A549 (cell line): ENCODE data around the gene KAT6B. TPM values are rescaled to one million over a fixed set of nuclear protein-coding genes. Genes with fewer than 3 reads are reported as not detected.

Source experiments
- ATAC-seq, 2 experiments: fragments of 200-7000 bp in 1 of 2; fragments of >200 bp in 1 of 2; cut with Nextera tagmentation in 1 of 2; cut with Tn5 transposase in 1 of 2; 3 replicates each; pipeline versions ENCODE4 v1.8.0 to v1.9.1; 2018 to 2020; ENCODE audit warnings: mild to moderate bottlenecking in 1 of 2, moderate library complexity in 1 of 2
- CTCF ChIA-PET: fragments of 300-600 bp; sonication (Branson Sonifier 250); formaldehyde crosslinking; extraction: SDS; loops from one replicate; lab custom pipeline; 2021; ENCODE audit warnings: antibody characterized with exemption, inconsistent platforms; lab: Yijun Ruan, JAX
- POLR2A ChIA-PET: fragments of 350-600 bp; formaldehyde crosslinking; extraction: SDS; loops from one replicate; lab custom pipeline; 2021; ENCODE audit warnings: antibody characterized with exemption, inconsistent platforms; lab: Yijun Ruan, JAX
- DNase-seq, 2 experiments: peaks; one replicate each; pipeline versions ENCODE4 v3.0.0 to v3.0.0-alpha.2; 2011 to 2016; ENCODE audit warnings: low read depth in 1 of 2, low spot score in 1 of 2
- FAIRE-seq: peaks from 2 replicates; lab custom pipeline; 2011; peaks lifted over from hg19 to GRCh38; lab: Jason Lieb, UNC
- H3K27ac ChIP-seq, 2 experiments: fragments of >200 bp; sonication (Bioruptor Twin); formaldehyde crosslinking; 3 replicates each; pipeline ENCODE4 v1.5.1; 2016 to 2017
- H3K4me1 ChIP-seq: fragments of >200 bp; sonication (Bioruptor Twin); formaldehyde crosslinking; 3 replicates; pipeline ENCODE4 v1.6.1; 2016
- H3K4me2 ChIP-seq: fragments of >200 bp; sonication (Bioruptor Twin); formaldehyde crosslinking; 3 replicates; pipeline ENCODE4 v1.6.1; 2016
- H3K4me3 ChIP-seq: fragments of >200 bp; sonication (Bioruptor Twin); formaldehyde crosslinking; 3 replicates; pipeline ENCODE4 v1.5.1; 2016
- H3K9me3 ChIP-seq: fragments of >200 bp; sonication (Bioruptor Twin); formaldehyde crosslinking; 3 replicates; pipeline ENCODE4 v1.6.1; 2016
- BCL3 ChIP-seq: fragments of >200 bp; sonication (Bioruptor Twin); formaldehyde crosslinking; IDR thresholded peaks from 3 replicates; pipeline ENCODE4 v1.6.1; 2016
- CBX2 ChIP-seq: fragments of 200-600 bp; sonication (generic); IDR thresholded peaks from 2 replicates; pipeline ENCODE4 v1.6.1; 2016; ENCODE audit warnings: low read depth, mild to moderate bottlenecking, borderline replicate concordance
- CEBPB ChIP-seq, 2 experiments: fragments of >200 bp in 1 of 2; sonication (Bioruptor Twin) in 1 of 2; formaldehyde crosslinking in 1 of 2; IDR thresholded peaks; 2 replicates each; pipeline ENCODE4 v1.6.1; 2012 to 2016
- CHD4 ChIP-seq: fragments of 200-600 bp; sonication (generic); IDR thresholded peaks from 2 replicates; pipeline ENCODE4 v1.6.1; 2016; ENCODE audit warnings: antibody characterized with exemption, mild to moderate bottlenecking, borderline replicate concordance
- CTCF ChIP-seq: fragments of >200 bp; sonication (Bioruptor Twin); formaldehyde crosslinking; IDR thresholded peaks from 3 replicates; pipeline ENCODE4 v1.5.1; 2016
- EP300 ChIP-seq, 2 experiments: fragments of >200 bp; sonication (Bioruptor Twin); formaldehyde crosslinking; IDR thresholded peaks; 2 replicates in 1 of 2; 3 replicates in 1 of 2; pipeline ENCODE4 v1.6.1; 2016 to 2017
- FOSB ChIP-seq: fragments of 250-450 bp; sonication (Bioruptor Pico); IDR thresholded peaks from 2 replicates; pipeline ENCODE4 v1.5.0; 2020; ENCODE audit warnings: mild to moderate bottlenecking, moderate library complexity
- FOSL2 ChIP-seq, 2 experiments: fragments of 450-650 bp in 1 of 2; fragments of >200 bp in 1 of 2; sonication (Bioruptor Twin) in 1 of 2; formaldehyde crosslinking; IDR thresholded peaks; 2 replicates each; pipeline versions ENCODE4 v1.5.0 to v1.6.1; 2016 to 2020; ENCODE audit warnings: mild to moderate bottlenecking in 1 of 2, moderate library complexity in 1 of 2
- FOXS1 ChIP-seq: fragments of 250-450 bp; sonication (Bioruptor Pico); IDR thresholded peaks from 2 replicates; pipeline ENCODE4 v1.5.0; 2020; ENCODE audit warnings: mild to moderate bottlenecking, moderate library complexity
- HDAC2 ChIP-seq: fragments of 200-600 bp; sonication (generic); IDR thresholded peaks from 2 replicates; pipeline ENCODE4 v1.6.1; 2016
- HOXB13 ChIP-seq: fragments of 250-450 bp; sonication (Bioruptor Pico); IDR thresholded peaks from 2 replicates; pipeline ENCODE4 v1.5.0; 2020; ENCODE audit warnings: low read depth, mild to moderate bottlenecking, moderate library complexity
- HOXB5 ChIP-seq: fragments of 250-450 bp; sonication (Bioruptor Pico); IDR thresholded peaks from 2 replicates; pipeline ENCODE4 v1.5.0; 2020; ENCODE audit warnings: mild to moderate bottlenecking, moderate library complexity
- JUN ChIP-seq, 2 experiments: fragments of >200 bp; sonication (Bioruptor Twin); formaldehyde crosslinking; IDR thresholded peaks; 2 replicates in 1 of 2; 3 replicates in 1 of 2; pipeline ENCODE4 v1.6.1; 2016 to 2017
- MAZ ChIP-seq: fragments of 150-350 bp; IDR thresholded peaks from 2 replicates; pipeline ENCODE4 v1.6.1; 2014; ENCODE audit warnings: antibody characterized with exemption, low read depth, low read length, borderline replicate concordance
- MYC ChIP-seq: IDR thresholded peaks from 2 replicates; pipeline ENCODE4 v1.6.1; 2012; ENCODE audit warnings: mild to moderate bottlenecking, inconsistent platforms, low read length, improper control_type of control experiment, borderline replicate concordance
- NFE2L2 ChIP-seq: fragments of 150-350 bp; conservative IDR thresholded peaks from 2 replicates; pipeline ENCODE4 v1.6.1; 2014; ENCODE audit warnings: low read length
- NPAS2 ChIP-seq: fragments of 250-450 bp; sonication (Bioruptor Pico); IDR thresholded peaks from 2 replicates; pipeline ENCODE4 v1.8.0; 2022; ENCODE audit warnings: mild to moderate bottlenecking, moderate library complexity, borderline replicate concordance
- NR3C1 ChIP-seq: fragments of >200 bp; sonication (Bioruptor Twin); formaldehyde crosslinking; IDR thresholded peaks from 3 replicates; pipeline ENCODE4 v1.6.1; 2017
- PBX3 ChIP-seq: IDR thresholded peaks from 2 replicates; pipeline ENCODE4 v1.6.1; 2012
- PHF8 ChIP-seq: fragments of 200-600 bp; sonication (generic); IDR thresholded peaks from 2 replicates; pipeline ENCODE4 v1.6.1; 2016; ENCODE audit warnings: low read depth, mild to moderate bottlenecking, antibody characterized with exemption, moderate library complexity, borderline replicate concordance
- POLR2A ChIP-seq: IDR thresholded peaks from 2 replicates; pipeline ENCODE4 v1.6.1; 2012; ENCODE audit warnings: mild to moderate bottlenecking, low read length
- POLR2AphosphoS2 ChIP-seq: conservative IDR thresholded peaks from 2 replicates; pipeline ENCODE4 v1.6.1; 2012; ENCODE audit warnings: low read length, improper control_type of control experiment, inconsistent platforms
- RARB ChIP-seq: fragments of 250-450 bp; sonication (Bioruptor Pico); IDR thresholded peaks from 2 replicates; pipeline ENCODE4 v1.8.0; 2021; ENCODE audit warnings: mild to moderate bottlenecking, moderate library complexity
- REST ChIP-seq: fragments of 200-600 bp; sonication (generic); IDR thresholded peaks from 2 replicates; pipeline ENCODE4 v1.6.1; 2016; ENCODE audit warnings: antibody characterized with exemption, mild to moderate bottlenecking, moderate library complexity
- RFX5 ChIP-seq: fragments of 450-650 bp; IDR thresholded peaks from 2 replicates; pipeline ENCODE4 v1.7.1; 2014; ENCODE audit warnings: antibody characterized with exemption, mild to moderate bottlenecking, moderate library complexity
- RNF2 ChIP-seq: fragments of 200-600 bp; sonication (generic); IDR thresholded peaks from 2 replicates; pipeline ENCODE4 v1.6.1; 2016; ENCODE audit warnings: low read depth, mild to moderate bottlenecking, antibody characterized with exemption, moderate library complexity, borderline replicate concordance
- SREBF2 ChIP-seq: fragments of 450-650 bp; IDR thresholded peaks from 2 replicates; pipeline ENCODE4 v1.6.1; 2014; ENCODE audit warnings: mild to moderate bottlenecking, moderate library complexity
- TP53 ChIP-seq: fragments of 250-450 bp; sonication (Bioruptor Pico); IDR thresholded peaks from 2 replicates; pipeline ENCODE4 v1.5.0; 2021; ENCODE audit warnings: mild to moderate bottlenecking, moderate library complexity
- ZNF302 ChIP-seq: fragments of 250-450 bp; sonication (Bioruptor Pico); IDR thresholded peaks from 2 replicates; pipeline ENCODE4 v1.9.0; 2021; ENCODE audit warnings: inconsistent platforms, mild to moderate bottlenecking, moderate library complexity
- ZSCAN20 ChIP-seq: fragments of 250-450 bp; sonication (Bioruptor Pico); IDR thresholded peaks from 2 replicates; pipeline ENCODE4 v1.8.0; 2022; ENCODE audit warnings: mild to moderate bottlenecking, moderate library complexity
- WGBS: methylation state at CpG from one replicate; pipeline ENCODE4 v1.1.6; 2017; ENCODE audit errors: missing lambda C conversion rate; 5-methylcytosine and 5-hydroxymethylcytosine counted together
- polyA plus RNA-seq, 4 experiments: library from polyadenylated mRNA; depleted of rRNA in 3 of 4; stranded (reverse); fragments of >200 nt; fragmentation: RNase III in 1 of 4; extraction: RNeasy Plus Mini Kit Qiagen cat#74134 plus additional on column Dnase treatment in 1 of 4; gene quantifications; 2 replicates in 3 of 4; 3 replicates in 1 of 4; pipeline ENCODE4 v1.2.3, GENCODE V29; 2011 to 2017
- TF ChIP-seq, protein P1 (sequence below): fragments of 450-650 bp; IDR thresholded peaks from 2 replicates; pipeline ENCODE4 v1.6.1; 2014; ENCODE audit warnings: antibody characterized with exemption
- TF ChIP-seq, protein P2 (sequence below): IDR thresholded peaks from 2 replicates; pipeline ENCODE4 v1.6.1; 2012

KAT6B gene
- polyA plus RNA-seq, 2 of the 4 experiments (the other 2 are of a cell fraction): 5.6 to 5.7 TPM

GRCh38 chr10:74825371-74826141 lies 844 bp upstream of the KAT6B start:
- WGBS: 0% methylated on average over 10 of the region's 89 CpGs
- Histone ChIP-seq H3K4me2 (peak overlapping the region; percentile 92), H3K4me1 (peaks cover 26% of the 10 kb centered on the region), H3K4me3 (peak overlapping the region; percentile 97), H3K9me3 (no peaks in the 10 kb centered on the region), H3K27ac (peak overlapping the region; percentile 97 to 98)
- ChIA-PET POLR2A (interaction anchor here (0.6 to 1.1 kb wide), 10 partner anchors 12 to 1306 kb away, joined by 3 to 7 read pairs (median 4); partner anchors contain the start of gene VDAC2), CTCF (interaction anchor here (0.6 kb wide), 2 partner anchors 25 to 179 kb away, joined by 3 read pairs; no protein-coding TSS in a partner anchor)
- peak; percentile 52 to 69 for ATAC-seq
- no peak for FAIRE-seq
- DNase-seq: peak in 1 of 2 experiments; percentile 67
- TF ChIP-seq ZSCAN20 (CRISPR knock-in tag): no peak
- TF ChIP-seq CBX2: no peak
- no peak for TF ChIP-seq RFX5
- TF ChIP-seq, protein P1, sequence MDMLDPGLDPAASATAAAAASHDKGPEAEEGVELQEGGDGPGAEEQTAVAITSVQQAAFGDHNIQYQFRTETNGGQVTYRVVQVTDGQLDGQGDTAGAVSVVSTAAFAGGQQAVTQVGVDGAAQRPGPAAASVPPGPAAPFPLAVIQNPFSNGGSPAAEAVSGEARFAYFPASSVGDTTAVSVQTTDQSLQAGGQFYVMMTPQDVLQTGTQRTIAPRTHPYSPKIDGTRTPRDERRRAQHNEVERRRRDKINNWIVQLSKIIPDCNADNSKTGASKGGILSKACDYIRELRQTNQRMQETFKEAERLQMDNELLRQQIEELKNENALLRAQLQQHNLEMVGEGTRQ: no peak
- TF ChIP-seq REST: no peak
- no peak for TF ChIP-seq PBX3
- TF ChIP-seq MYC: no peak
- TF ChIP-seq FOSL2 (IDR thresholded peaks at IDR 0.05): no peak
- no peak for TF ChIP-seq FOSL2 (CRISPR knock-in tag; IDR thresholded peaks at IDR 0.05)
- no peak for TF ChIP-seq HDAC2
- TF ChIP-seq CHD4: no peak
- no peak for TF ChIP-seq EP300 (IDR thresholded peaks at IDR 0.05)
- TF ChIP-seq POLR2A: peak; percentile 40
- TF ChIP-seq, protein P2, sequence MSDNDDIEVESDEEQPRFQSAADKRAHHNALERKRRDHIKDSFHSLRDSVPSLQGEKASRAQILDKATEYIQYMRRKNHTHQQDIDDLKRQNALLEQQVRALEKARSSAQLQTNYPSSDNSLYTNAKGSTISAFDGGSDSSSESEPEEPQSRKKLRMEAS: peak; percentile 90
- no peak for TF ChIP-seq NFE2L2
- no peak for TF ChIP-seq ZNF302 (CRISPR knock-in tag)
- no peak for TF ChIP-seq CTCF
- no peak; the same call in 2 of the 3 replicates for TF ChIP-seq BCL3
- no peak for TF ChIP-seq RNF2
- TF ChIP-seq FOXS1 (CRISPR knock-in tag): no peak
- no peak for TF ChIP-seq POLR2AphosphoS2
- no peak for TF ChIP-seq FOSB
- TF ChIP-seq NR3C1: no peak
- peak in 1 of 2 experiments; percentile 26; a peak in 2 of 5 replicates for TF ChIP-seq JUN (IDR thresholded peaks at IDR 0.05)
- TF ChIP-seq PHF8: peak; percentile 42
- peak; percentile 32; the same call in 1 of the 2 replicates for TF ChIP-seq NPAS2 (CRISPR knock-in tag)
- no peak for TF ChIP-seq MAZ
- no peak for TF ChIP-seq TP53 (CRISPR knock-in tag)
- no peak for TF ChIP-seq CEBPB (IDR thresholded peaks at IDR 0.05)
- TF ChIP-seq RARB (CRISPR knock-in tag): no peak
- no peak for TF ChIP-seq HOXB13
- no peak for TF ChIP-seq HOXB5 (CRISPR knock-in tag)
- TF ChIP-seq SREBF2: no peak
